Astrocyte (in vitro differentiated cells and primary cell): ENCODE data around the gene SYTL2.

Experiments
- EZH2 ChIP-seq: IDR thresholded peaks from 2 replicates; pipeline ENCODE4 v1.6.1; 2012; ENCODE audit warnings: mild to moderate bottlenecking, low read length, inconsistent platforms; ENCODE audit not compliant: insufficient read depth
- TF ChIP-seq, protein P1 (sequence below): IDR thresholded peaks from 2 replicates; pipeline ENCODE4 v1.5.1; 2011; ENCODE audit warnings: low read depth, mild to moderate bottlenecking, inconsistent platforms, low read length, moderate library complexity; ENCODE audit not compliant: insufficient read depth

DNA sequence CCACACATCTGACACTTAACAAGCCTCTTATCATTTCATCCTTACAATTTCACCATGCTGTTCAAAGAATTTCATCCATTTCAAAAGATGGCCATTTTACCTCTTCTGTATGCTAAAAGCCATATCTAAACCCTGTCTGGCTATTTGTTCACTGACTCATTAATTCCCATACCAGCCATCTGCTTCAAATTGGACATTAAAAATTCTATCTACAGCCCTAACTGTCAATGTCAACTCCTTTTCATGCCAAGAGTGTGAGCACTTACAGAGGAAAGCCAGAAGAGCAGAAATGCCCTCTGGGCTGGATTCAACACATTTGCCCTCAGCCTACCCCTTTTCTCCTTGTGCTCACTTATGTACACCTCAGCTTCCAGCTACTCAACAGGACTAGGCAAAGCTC lies 59.2 kb downstream of the SYTL2 start:
- TF ChIP-seq, protein P1, sequence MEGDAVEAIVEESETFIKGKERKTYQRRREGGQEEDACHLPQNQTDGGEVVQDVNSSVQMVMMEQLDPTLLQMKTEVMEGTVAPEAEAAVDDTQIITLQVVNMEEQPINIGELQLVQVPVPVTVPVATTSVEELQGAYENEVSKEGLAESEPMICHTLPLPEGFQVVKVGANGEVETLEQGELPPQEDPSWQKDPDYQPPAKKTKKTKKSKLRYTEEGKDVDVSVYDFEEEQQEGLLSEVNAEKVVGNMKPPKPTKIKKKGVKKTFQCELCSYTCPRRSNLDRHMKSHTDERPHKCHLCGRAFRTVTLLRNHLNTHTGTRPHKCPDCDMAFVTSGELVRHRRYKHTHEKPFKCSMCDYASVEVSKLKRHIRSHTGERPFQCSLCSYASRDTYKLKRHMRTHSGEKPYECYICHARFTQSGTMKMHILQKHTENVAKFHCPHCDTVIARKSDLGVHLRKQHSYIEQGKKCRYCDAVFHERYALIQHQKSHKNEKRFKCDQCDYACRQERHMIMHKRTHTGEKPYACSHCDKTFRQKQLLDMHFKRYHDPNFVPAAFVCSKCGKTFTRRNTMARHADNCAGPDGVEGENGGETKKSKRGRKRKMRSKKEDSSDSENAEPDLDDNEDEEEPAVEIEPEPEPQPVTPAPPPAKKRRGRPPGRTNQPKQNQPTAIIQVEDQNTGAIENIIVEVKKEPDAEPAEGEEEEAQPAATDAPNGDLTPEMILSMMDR = no peak
- TF ChIP-seq EZH2 = no peak
